SK-N-SH treated with all-trans-retinoic acid at 6 μM for 48 hours (cell line): ENCODE data around the gene ANO9.

Source experiments
- ARNTL ChIP-seq: fragments of 450-650 bp; formaldehyde crosslinking; IDR thresholded peaks from 2 replicates; pipeline ENCODE4 v1.5.0; 2020; ENCODE audit warnings: low read depth, mild to moderate bottlenecking, moderate library complexity, borderline replicate concordance
- BACH2 ChIP-seq: fragments of 250-450 bp; sonication (Bioruptor Pico); IDR thresholded peaks from 2 replicates; pipeline ENCODE4 v1.9.0; 2021; ENCODE audit warnings: mild to moderate bottlenecking, borderline replicate concordance
- CREB5 ChIP-seq: fragments of 250-450 bp; sonication (Bioruptor Pico); IDR thresholded peaks from 2 replicates; pipeline ENCODE4 v1.5.1; 2020; ENCODE audit warnings: low read depth, mild to moderate bottlenecking, moderate library complexity
- CSDC2 ChIP-seq: fragments of 250-450 bp; sonication (Bioruptor Pico); IDR thresholded peaks from 2 replicates; pipeline ENCODE4 v1.5.0; 2020; ENCODE audit warnings: mild to moderate bottlenecking, moderate library complexity
- ESRRG ChIP-seq: fragments of 250-450 bp; sonication (Bioruptor Pico); IDR thresholded peaks from 2 replicates; pipeline ENCODE4 v1.6.1; 2021; ENCODE audit warnings: mild to moderate bottlenecking
- ISL1 ChIP-seq: fragments of 250-450 bp; sonication (Bioruptor Pico); IDR thresholded peaks from 2 replicates; pipeline ENCODE4 v2.1.2; 2022; ENCODE audit warnings: mild to moderate bottlenecking, moderate library complexity
- OSR1 ChIP-seq: fragments of 250-450 bp; sonication (Bioruptor Pico); IDR thresholded peaks from 2 replicates; pipeline ENCODE4 v1.8.0; 2022; ENCODE audit warnings: moderate library complexity, mild to moderate bottlenecking, inconsistent platforms
- PATZ1 ChIP-seq: fragments of 250-450 bp; sonication (Bioruptor Pico); IDR thresholded peaks from 2 replicates; pipeline ENCODE4 v1.8.0; 2020; ENCODE audit warnings: mild to moderate bottlenecking, moderate library complexity, borderline replicate concordance
- POU6F1 ChIP-seq: fragments of 250-450 bp; sonication (Bioruptor Pico); IDR thresholded peaks from 2 replicates; pipeline ENCODE4 v1.8.0; 2021; ENCODE audit warnings: low read depth, mild to moderate bottlenecking, moderate library complexity, borderline replicate concordance
- SNAI2 ChIP-seq: fragments of 250-450 bp; sonication (Bioruptor Pico); IDR thresholded peaks from 2 replicates; pipeline ENCODE4 v1.5.0; 2020; ENCODE audit warnings: mild to moderate bottlenecking, moderate library complexity
- TSHZ2 ChIP-seq: fragments of 250-450 bp; sonication (Bioruptor Pico); IDR thresholded peaks from 2 replicates; pipeline ENCODE4 v1.5.0; 2020; ENCODE audit warnings: mild to moderate bottlenecking, moderate library complexity
- ZFP3 ChIP-seq: fragments of 250-450 bp; sonication (Bioruptor Pico); IDR thresholded peaks from 2 replicates; pipeline ENCODE4 v1.5.0; 2020; ENCODE audit warnings: mild to moderate bottlenecking, moderate library complexity

GRCh38 chr11:454801-455565, 13.2 kb upstream of the ANO9 start:
- TF ChIP-seq ESRRG (CRISPR knock-in tag) (no peak), BACH2 (CRISPR knock-in tag) (no peak), ZFP3 (no peak), SNAI2 (CRISPR knock-in tag) (no peak), PATZ1 (no peak), CSDC2 (CRISPR knock-in tag) (no peak), ISL1 (CRISPR knock-in tag) (no peak), POU6F1 (CRISPR knock-in tag) (no peak), TSHZ2 (no peak), ARNTL (no peak), CREB5 (CRISPR knock-in tag) (no peak), OSR1 (CRISPR knock-in tag) (no peak)
